Peyer's patch (tissue), 4 donors: ENCODE measurements around the gene MAP1LC3B2. TPM values are rescaled to one million over a fixed set of nuclear protein-coding genes. Genes with fewer than 3 reads are reported as not detected.

ENCODE experiments used
- DNase-seq, 3 donors: peaks; one replicate each; pipeline ENCODE4 v3.0.0-alpha.2; 2017 to 2019
- H3K27ac ChIP-seq, 4 donors: fragments of 200-600 bp; sonication (generic); one replicate each; pipeline ENCODE4 v1.5.1; 2016 to 2019
- H3K27me3 ChIP-seq, 2 donors: fragments of 200-600 bp; sonication (generic); one replicate each; pipeline ENCODE4 v1.5.1; 2019
- H3K36me3 ChIP-seq, 3 donors: fragments of 200-600 bp; sonication (generic); one replicate each; pipeline ENCODE4 v1.5.1; 2016 to 2019
- H3K4me1 ChIP-seq, 4 donors: fragments of 200-600 bp; sonication (generic); one replicate each; pipeline ENCODE4 v1.5.1; 2016 to 2019
- H3K4me3 ChIP-seq, 4 donors: fragments of 200-600 bp; sonication (generic); 1 replicate in 3 of 4; 2 replicates in 1 of 4; pipeline ENCODE4 v1.5.1; 2016 to 2019; ENCODE audit warnings: mild to moderate bottlenecking in 1 of 4
- H3K9me3 ChIP-seq, 4 donors: fragments of 200-600 bp; sonication (generic); one replicate each; pipeline ENCODE4 v1.5.1; 2016 to 2019; ENCODE audit warnings: mild to moderate bottlenecking in 1 of 4
- CTCF ChIP-seq, 6 experiments: fragments of 450-650 bp in 4 of 6; fragments of 200-600 bp in 2 of 6; sonication (generic) in 1 of 6; IDR thresholded peaks; one replicate each; pipeline ENCODE4 v1.5.1; 2017 to 2019; ENCODE audit warnings: antibody characterized with exemption in 6 of 6, mild to moderate bottlenecking in 3 of 6, moderate library complexity in 1 of 6
- POLR2A ChIP-seq, 2 donors: fragments of 450-650 bp; IDR thresholded peaks; one replicate each; pipeline ENCODE4 v1.5.1; 2017; ENCODE audit warnings: antibody characterized with exemption in 2 of 2, mild to moderate bottlenecking in 2 of 2, moderate library complexity in 2 of 2
- total RNA-seq, 4 donors: library from RNA; depleted of rRNA; stranded (reverse); fragments of >200 nt; gene quantifications; one replicate each; pipeline ENCODE4 v1.1.0, GENCODE V29; 2016

The MAP1LC3B2 gene
- total RNA-seq, 4 donors from 2014 or later = 1.9 TPM; not detected in 3

- no peaks in the 10 kb centered on the region for H3K27me3 ChIP-seq
- TF ChIP-seq CTCF (IDR thresholded peaks at IDR 0.05) (no peak), POLR2A (IDR thresholded peaks at IDR 0.05) (no peak)
Observed at GRCh38 chr12:116598311-116599284, 39.4 kb downstream of the MAP1LC3B2 start.

GRCh38 chr12:116599285-116600136 is 40.3 kb downstream of the MAP1LC3B2 start:
- no peaks in the 10 kb centered on the region for H3K27me3 ChIP-seq
- peaks cover 0 to 15% (median 1%) of the 10 kb centered on the region in 4 donors for H3K4me1 ChIP-seq
- DNase-seq = peak; percentile 77 to 90 (median 82)
- peak overlapping the region in 2 of 4 donors; percentile 17 to 28 for H3K4me3 ChIP-seq
- H3K9me3 ChIP-seq = no peaks in the 10 kb centered on the region
- no peaks in the 10 kb centered on the region for H3K36me3 ChIP-seq
- TF ChIP-seq POLR2A (IDR thresholded peaks at IDR 0.05) (no peak), CTCF (IDR thresholded peaks at IDR 0.05) (peak; percentile 30 to 73 (median 48))
- peak overlapping the region; percentile 40 to 64 (median 62) for H3K27ac ChIP-seq

More at GRCh38 chr12:116598311-116599284, 39.4 kb downstream of the MAP1LC3B2 start:
- H3K4me3 ChIP-seq = no peak overlapping the region
- no peaks in the 10 kb centered on the region for H3K36me3 ChIP-seq
- peaks cover 0 to 15% (median 2%) of the 10 kb centered on the region in 4 donors for H3K4me1 ChIP-seq
- peak overlapping the region; percentile 40 to 64 (median 62) for H3K27ac ChIP-seq
- H3K9me3 ChIP-seq = no peaks in the 10 kb centered on the region
- DNase-seq = no peak

GRCh38 chr12:116600959-116601918 is 42.1 kb downstream of the MAP1LC3B2 start:
- no peak overlapping the region for H3K4me3 ChIP-seq
- DNase-seq = no peak
- H3K9me3 ChIP-seq = no peaks in the 10 kb centered on the region
- H3K4me1 ChIP-seq = peaks cover 0 to 15% (median 0%) of the 10 kb centered on the region in 4 donors
- H3K27ac ChIP-seq = no peak overlapping the region
- TF ChIP-seq POLR2A (IDR thresholded peaks at IDR 0.05) = no peak
- TF ChIP-seq CTCF (IDR thresholded peaks at IDR 0.05) = no peak
- H3K36me3 ChIP-seq = no peaks in the 10 kb centered on the region
- no peaks in the 10 kb centered on the region for H3K27me3 ChIP-seq

GRCh38 chr12:116601933-116602810 is 43.0 kb downstream of the MAP1LC3B2 start:
- peaks cover 0 to 15% (median 0%) of the 10 kb centered on the region in 4 donors for H3K4me1 ChIP-seq

More at GRCh38 chr12:116601933-116602810, 43.0 kb downstream of the MAP1LC3B2 start:
- Histone ChIP-seq H3K27ac (no peak overlapping the region), H3K36me3 (no peaks in the 10 kb centered on the region), H3K9me3 (no peaks in the 10 kb centered on the region), H3K27me3 (no peaks in the 10 kb centered on the region), H3K4me3 (no peak overlapping the region)
- TF ChIP-seq CTCF (IDR thresholded peaks at IDR 0.05) = no peak
- no peak for TF ChIP-seq POLR2A (IDR thresholded peaks at IDR 0.05)
- DNase-seq = no peak
